ENCODE results near the gene DPP6. TPM values are rescaled to one million over a fixed set of nuclear protein-coding genes. Genes with fewer than 3 reads are reported as not detected.

DPP6 gene
- total RNA-seq, 1 experiment from 2014 or later, result not detected

- Histone ChIP-seq H3K9me2 (replicated peaks; ENCODE audit: low read length) (no peaks in the 10 kb centered on the region), H3K4me3 (ENCODE audit: low read length) (no peak overlapping the region), H3F3A (ENCODE audit: low read length, unreplicated experiment) (no peaks in the 10 kb centered on the region), H3K4me1 (ENCODE audit: insufficient read depth, low read length) (no peaks in the 10 kb centered on the region), H4K20me1 (ENCODE audit: low read length) (no peaks in the 10 kb centered on the region), H3K36me3 (ENCODE audit: low read depth, low read length) (no peaks in the 10 kb centered on the region), H3K9me3 (ENCODE audit: low read length) (no peaks in the 10 kb centered on the region), H2AFZ (ENCODE audit: low read length) (no peak overlapping the region), H3K27ac (ENCODE audit: low read length) (no peak overlapping the region), H3K79me2 (ENCODE audit: low read length) (no peaks in the 10 kb centered on the region), H3K4me2 (ENCODE audit: low read length) (no peak overlapping the region), H3K27me3 (ENCODE audit: low read length) (no peaks in the 10 kb centered on the region), H3K9ac (ENCODE audit: low read length) (no peak overlapping the region)
- POLR2A ChIA-PET (ENCODE audit: unreplicated experiment), result no interaction called here
- DNase-seq, result no peak
- intact Hi-C loops (cut with micrococcal nuclease), result no loop called here
- ATAC-seq, result no peak
- no TSS peak for BruUV-seq (replicated peaks)
- no peak for TF ChIP-seq CTCF (conservative IDR thresholded peaks at IDR 0.05; ENCODE audit: low read depth, low read length)
- no peak for TF ChIP-seq EZH2 (IDR thresholded peaks at IDR 0.05; ENCODE audit: low read length, unreplicated experiment)
- CTCF ChIA-PET, result no interaction called here
Measured at GRCh38 chr7:154186811-154187210, 134.6 kb downstream of the DPP6 start.

DNA sequence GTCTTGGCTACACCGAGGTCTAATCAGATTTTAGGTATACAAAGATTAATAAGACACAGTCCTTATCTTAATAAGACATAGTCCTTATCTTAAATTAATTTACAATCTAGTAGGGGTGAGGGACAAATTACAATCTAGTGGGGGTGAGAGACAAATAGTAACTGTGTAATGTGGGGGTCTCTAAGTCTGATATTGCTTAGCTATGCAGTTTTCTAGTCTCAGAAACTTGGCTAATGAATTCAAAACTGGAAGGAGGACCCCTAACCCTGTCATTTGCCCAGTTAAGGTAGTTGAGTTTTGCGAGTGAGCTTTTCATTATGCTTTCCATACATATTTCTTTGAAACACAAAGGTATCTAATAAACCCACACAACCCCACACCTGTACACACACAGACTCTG is 136.1 kb downstream of the DPP6 start:
- Histone ChIP-seq H4K20me1 (ENCODE audit: low read length) (no peaks in the 10 kb centered on the region), H3K4me1 (ENCODE audit: insufficient read depth, low read length) (no peaks in the 10 kb centered on the region), H3K27me3 (ENCODE audit: low read length) (no peaks in the 10 kb centered on the region), H3F3A (ENCODE audit: low read length, unreplicated experiment) (no peaks in the 10 kb centered on the region), H3K9ac (ENCODE audit: low read length) (no peak overlapping the region), H3K9me2 (replicated peaks; ENCODE audit: low read length) (no peaks in the 10 kb centered on the region), H3K9me3 (ENCODE audit: low read length) (no peaks in the 10 kb centered on the region), H2AFZ (ENCODE audit: low read length) (no peak overlapping the region), H3K4me2 (ENCODE audit: low read length) (no peak overlapping the region), H3K79me2 (ENCODE audit: low read length) (no peaks in the 10 kb centered on the region), H3K4me3 (ENCODE audit: low read length) (no peak overlapping the region), H3K27ac (ENCODE audit: low read length) (no peak overlapping the region), H3K36me3 (ENCODE audit: low read depth, low read length) (no peaks in the 10 kb centered on the region)
- TF ChIP-seq CTCF (conservative IDR thresholded peaks at IDR 0.05; ENCODE audit: low read depth, low read length) (no peak), EZH2phosphoT487 (IDR thresholded peaks at IDR 0.05; ENCODE audit: borderline replicate concordance, low read length) (no peak), EZH2 (IDR thresholded peaks at IDR 0.05; ENCODE audit: low read length, unreplicated experiment) (no peak)
- ChIA-PET CTCF (no interaction called here), POLR2A (ENCODE audit: unreplicated experiment) (no interaction called here)
- intact Hi-C loops (cut with micrococcal nuclease), result no loop called here
- DNase-seq (no peak), ATAC-seq (no peak)
- no TSS peak for BruUV-seq (replicated peaks)

DNA sequence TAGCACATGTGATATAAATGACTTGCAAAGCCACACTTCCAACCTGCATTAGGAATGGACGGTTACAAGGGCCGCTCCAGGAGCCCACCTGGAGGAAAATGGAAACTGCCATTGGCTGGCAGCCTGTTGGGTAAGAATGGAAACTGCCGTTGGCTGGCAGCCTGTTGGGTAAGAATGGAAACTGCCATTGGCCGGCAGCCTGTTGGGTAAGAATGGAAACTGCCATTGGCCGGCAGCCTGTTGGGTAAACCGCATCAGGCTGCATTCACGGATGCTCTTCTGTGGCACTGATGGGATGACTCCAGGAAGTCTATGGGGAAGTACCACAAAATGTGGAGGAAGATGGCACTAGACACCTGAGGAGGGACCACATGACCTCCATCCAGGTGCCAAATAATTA is 143.1 kb downstream of the DPP6 start:
- H3K27me3 ChIP-seq (ENCODE audit: low read length), result no peaks in the 10 kb centered on the region
- no TSS peak for BruUV-seq (replicated peaks)
- H3K9me2 ChIP-seq (replicated peaks; ENCODE audit: low read length), result no peaks in the 10 kb centered on the region
- intact Hi-C loops (cut with micrococcal nuclease), result no loop called here
- no peaks in the 10 kb centered on the region for H3K9me3 ChIP-seq (ENCODE audit: low read length)
- ChIA-PET POLR2A (ENCODE audit: unreplicated experiment) (no interaction called here), CTCF (no interaction called here)
- H3K9ac ChIP-seq (ENCODE audit: low read length), result no peak overlapping the region
- no peaks in the 10 kb centered on the region for H4K20me1 ChIP-seq (ENCODE audit: low read length)
- TF ChIP-seq EZH2 (IDR thresholded peaks at IDR 0.05; ENCODE audit: low read length, unreplicated experiment), result no peak
- no peak for TF ChIP-seq EZH2phosphoT487 (IDR thresholded peaks at IDR 0.05; ENCODE audit: borderline replicate concordance, low read length)
- no peak for TF ChIP-seq CTCF (conservative IDR thresholded peaks at IDR 0.05; ENCODE audit: low read depth, low read length)
- no peak overlapping the region for H3K27ac ChIP-seq (ENCODE audit: low read length)
- DNase-seq (no peak), ATAC-seq (no peak)
- no peaks in the 10 kb centered on the region for H3K79me2 ChIP-seq (ENCODE audit: low read length)
- H3K36me3 ChIP-seq (ENCODE audit: low read depth, low read length), result no peaks in the 10 kb centered on the region
- no peak overlapping the region for H3K4me3 ChIP-seq (ENCODE audit: low read length)
- no peaks in the 10 kb centered on the region for H3K4me1 ChIP-seq (ENCODE audit: insufficient read depth, low read length)
- no peak overlapping the region for H3K4me2 ChIP-seq (ENCODE audit: low read length)
- H3F3A ChIP-seq (ENCODE audit: low read length, unreplicated experiment), result no peaks in the 10 kb centered on the region
- no peak overlapping the region for H2AFZ ChIP-seq (ENCODE audit: low read length)
